Measurements from ENCODE around the gene SIRT5. TPM values are rescaled to one million over a fixed set of nuclear protein-coding genes. Genes with fewer than 3 reads are reported as not detected.

Gene SIRT5
- total and polyA plus RNA-seq, 2 experiments from 2014 or later, result 16.3 to 21.7 TPM

GRCh38 chr6:13541496-13541895 is 32.9 kb upstream of the SIRT5 start:
- TF ChIP-seq CTCF (IDR thresholded peaks at IDR 0.05; ENCODE audit: low read depth, low read length), result no peak
- H3K4me1 ChIP-seq (ENCODE audit: low read depth), result no peaks in the 10 kb centered on the region
- no peak overlapping the region for H3K4me3 ChIP-seq
- no peaks in the 10 kb centered on the region for H3K9me3 ChIP-seq (ENCODE audit: low read depth)
- H3K36me3 ChIP-seq, result no peaks in the 10 kb centered on the region
- no peak overlapping the region for H3K27ac ChIP-seq
- H3K27me3 ChIP-seq, result no peaks in the 10 kb centered on the region
- no peak for DNase-seq (ENCODE audit: low read depth in 1 of 2, low spot score in 1 of 2)

GRCh38 chr6:13544454-13545186 is 29.8 kb upstream of the SIRT5 start:
- no peak overlapping the region for H3K4me3 ChIP-seq
- no peak for DNase-seq (ENCODE audit: low read depth in 1 of 2, low spot score in 1 of 2)
- H3K27me3 ChIP-seq, result no peaks in the 10 kb centered on the region
- H3K9me3 ChIP-seq (ENCODE audit: low read depth), result no peaks in the 10 kb centered on the region
- TF ChIP-seq CTCF (IDR thresholded peaks at IDR 0.05; ENCODE audit: low read depth, low read length), result no peak
- H3K36me3 ChIP-seq, result no peaks in the 10 kb centered on the region
- no peak overlapping the region for H3K27ac ChIP-seq
- no peaks in the 10 kb centered on the region for H3K4me1 ChIP-seq (ENCODE audit: low read depth)

GRCh38 chr6:13545885-13546284 is 28.5 kb upstream of the SIRT5 start:
- Histone ChIP-seq H3K27ac (no peak overlapping the region), H3K9me3 (ENCODE audit: low read depth) (no peaks in the 10 kb centered on the region), H3K4me1 (ENCODE audit: low read depth) (no peaks in the 10 kb centered on the region), H3K4me3 (no peak overlapping the region), H3K36me3 (no peaks in the 10 kb centered on the region), H3K27me3 (no peaks in the 10 kb centered on the region)
- DNase-seq (ENCODE audit: low read depth in 1 of 2, low spot score in 1 of 2), result no peak
- TF ChIP-seq CTCF (IDR thresholded peaks at IDR 0.05; ENCODE audit: low read depth, low read length), result no peak

- no peak overlapping the region for H3K27ac ChIP-seq
- TF ChIP-seq CTCF (IDR thresholded peaks at IDR 0.05; ENCODE audit: low read depth, low read length), result no peak
- no peak for DNase-seq (ENCODE audit: low read depth in 1 of 2, low spot score in 1 of 2)
Measured at GRCh38 chr6:13548500-13549210, 25.7 kb upstream of the SIRT5 start.

GRCh38 chr6:13550656-13551055 is 23.7 kb upstream of the SIRT5 start:
- H3K27me3 ChIP-seq, result no peaks in the 10 kb centered on the region

More at GRCh38 chr6:13548500-13549210, 25.7 kb upstream of the SIRT5 start:
- H3K9me3 ChIP-seq (ENCODE audit: low read depth), result no peaks in the 10 kb centered on the region
- no peaks in the 10 kb centered on the region for H3K27me3 ChIP-seq
- H3K36me3 ChIP-seq, result no peaks in the 10 kb centered on the region
- H3K4me3 ChIP-seq, result no peak overlapping the region
- H3K4me1 ChIP-seq (ENCODE audit: low read depth), result no peaks in the 10 kb centered on the region

More at GRCh38 chr6:13550656-13551055, 23.7 kb upstream of the SIRT5 start:
- no peaks in the 10 kb centered on the region for H3K36me3 ChIP-seq
- H3K4me1 ChIP-seq (ENCODE audit: low read depth), result peaks cover 10% of the 10 kb centered on the region
- no peak for TF ChIP-seq CTCF (IDR thresholded peaks at IDR 0.05; ENCODE audit: low read depth, low read length)
- H3K27ac ChIP-seq, result no peak overlapping the region
- no peaks in the 10 kb centered on the region for H3K9me3 ChIP-seq (ENCODE audit: low read depth)
- H3K4me3 ChIP-seq, result no peak overlapping the region
- DNase-seq (ENCODE audit: low read depth in 1 of 2, low spot score in 1 of 2), result no peak

All from cardiac muscle cell (in vitro differentiated cells and primary cell).